Measurements from ENCODE around the gene UVRAG.

UVRAG gene

GRCh38 chr11:76172583-76172982 lies 357.6 kb downstream of the UVRAG start:
- no peak for ATAC-seq
- no peak for DNase-seq

GRCh38 chr11:76173663-76174062 lies 358.7 kb downstream of the UVRAG start:
- DNase-seq (no peak), ATAC-seq (no peak)

- DNase-seq = no peak
- ATAC-seq = no peak
Measured at GRCh38 chr11:76174330-76174729, 359.3 kb downstream of the UVRAG start.

GRCh38 chr11:76175783-76176182 lies 360.8 kb downstream of the UVRAG start:
- DNase-seq = no peak
- no peak for ATAC-seq

GRCh38 chr11:76176463-76176862 lies 361.5 kb downstream of the UVRAG start:
- DNase-seq (no peak), ATAC-seq (no peak)

- ATAC-seq = no peak
- DNase-seq = no peak
Measured at GRCh38 chr11:76177250-76177686, 362.3 kb downstream of the UVRAG start.

- DNase-seq = no peak
- ATAC-seq = no peak
Measured at GRCh38 chr11:76179147-76179546, 364.1 kb downstream of the UVRAG start.

GRCh38 chr11:76181371-76181770 lies 366.4 kb downstream of the UVRAG start:
- DNase-seq (no peak), ATAC-seq (no peak)

GRCh38 chr11:76184551-76184993 lies 369.6 kb downstream of the UVRAG start:
- DNase-seq (no peak), ATAC-seq (no peak)

GRCh38 chr11:76185511-76185910 lies 370.5 kb downstream of the UVRAG start:
- DNase-seq (no peak), ATAC-seq (no peak)

GRCh38 chr11:76185931-76186401 lies 371.0 kb downstream of the UVRAG start:
- ATAC-seq = no peak
- DNase-seq = no peak

GRCh38 chr11:76186776-76187279 lies 371.8 kb downstream of the UVRAG start:
- no peak for ATAC-seq
- no peak for DNase-seq

- ATAC-seq = no peak
- DNase-seq = no peak
Measured at GRCh38 chr11:76188873-76189272, 373.9 kb downstream of the UVRAG start.

- DNase-seq = no peak
- ATAC-seq = no peak
Measured at GRCh38 chr11:76189682-76190081, 374.7 kb downstream of the UVRAG start.

GRCh38 chr11:76190376-76190775 lies 375.4 kb downstream of the UVRAG start:
- no peak for DNase-seq
- ATAC-seq = no peak

Measured in stimulated activated naive CD8-positive, alpha-beta T cell treated with anti-CD3 and anti-CD28 coated beads, Interleukin-15, Interleukin-2, amounts not matched to agents 100 U/mL and 50 U/mL, for 24 hours (primary cell).